Epidermal melanocyte (primary cell): ENCODE data around the gene ADA.
"Not testable (repeated sequence)": the region's sequence is repeated elsewhere in the genome, so short reads cannot be mapped to it uniquely, and the experiment has no call there.

Source experiments
- DNase-seq: peaks from one replicate; pipeline ENCODE4 v3.0.0; 2011; ENCODE audit warnings: low spot score; ENCODE audit not compliant: insufficient read length

The ADA gene

DNA sequence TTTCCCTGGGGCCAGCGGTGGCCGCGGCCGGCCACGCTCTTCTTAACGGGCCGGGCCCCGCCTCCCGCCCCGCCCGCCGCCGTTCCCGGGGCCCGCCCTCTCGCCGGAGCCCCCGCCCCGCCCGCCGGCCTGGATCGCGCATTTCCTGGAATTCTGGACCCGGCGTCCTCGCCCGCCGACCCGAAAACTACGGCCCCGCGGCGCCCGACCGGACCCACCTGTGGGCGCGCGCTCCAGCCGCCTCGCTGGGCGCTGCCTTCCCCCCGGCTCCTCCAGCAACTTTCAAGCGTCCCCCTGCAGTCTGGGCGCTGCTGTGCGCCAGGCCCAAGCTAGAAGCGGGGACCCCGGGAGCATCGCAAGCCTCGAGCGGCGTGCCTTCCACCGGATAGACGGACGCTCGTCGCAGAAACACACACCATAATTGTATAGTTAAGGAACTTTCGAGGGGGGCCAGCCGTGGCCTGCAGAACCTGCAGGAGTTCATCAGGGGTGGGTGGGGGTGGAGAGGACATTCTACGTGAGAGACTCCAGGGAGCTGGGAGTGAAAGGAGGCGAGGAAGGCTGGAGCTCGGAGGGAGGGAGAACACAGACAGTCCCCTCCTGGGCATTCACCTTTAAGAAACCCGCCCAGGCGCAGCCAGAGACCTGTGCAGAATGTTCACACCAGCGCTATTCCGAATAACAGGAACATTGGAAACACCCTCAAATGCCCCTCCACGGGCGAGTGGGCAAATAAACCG is at the start of gene ADA:
Gene ADA (minus strand): TSS at position 16 of the 740 bp plus-strand sequence. CDS start 92 bp downstream, outside the sequence.
- DNase-seq: no peak

DNA sequence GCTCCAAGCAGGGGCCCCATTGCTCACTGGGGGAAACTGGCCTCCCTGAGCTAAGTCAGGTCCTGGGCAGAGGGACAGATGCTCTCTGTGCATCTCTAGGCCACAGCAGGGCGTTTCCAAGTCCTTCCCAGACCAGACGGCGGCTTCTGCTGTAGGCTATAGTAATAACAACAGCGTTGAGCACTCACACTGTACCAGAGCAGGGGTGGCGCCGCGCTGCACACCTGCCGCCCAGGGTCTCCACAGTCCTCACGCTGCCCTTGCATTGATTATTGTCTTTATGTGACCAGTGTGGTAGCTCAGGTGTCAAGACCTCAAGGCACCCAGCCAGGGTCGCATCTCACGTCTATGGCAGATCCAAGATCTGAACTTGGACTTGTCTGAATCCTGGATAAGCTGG is 48.8 kb upstream of the ADA start:
- no peak for DNase-seq

DNA sequence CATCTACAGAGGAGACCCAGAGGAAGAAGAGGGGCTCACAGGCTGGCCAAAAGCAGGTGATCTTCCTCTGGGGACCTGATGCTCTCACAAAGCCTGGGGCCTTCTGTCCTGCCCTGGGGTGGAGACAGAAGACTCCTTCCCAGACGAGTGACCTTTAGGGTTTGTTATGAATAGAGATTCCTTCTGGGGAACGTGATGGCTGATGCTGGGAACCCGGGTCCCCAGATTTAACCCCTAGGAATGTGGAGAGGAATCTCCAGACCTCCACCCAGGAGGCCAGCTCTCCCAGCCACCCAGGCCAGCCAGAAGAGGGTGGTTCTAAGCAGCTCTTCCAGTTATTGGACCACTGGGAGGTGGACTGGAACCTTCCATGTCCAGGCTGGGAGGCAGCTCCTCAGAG is 46.9 kb upstream of the ADA start:
- no peak for DNase-seq

DNA sequence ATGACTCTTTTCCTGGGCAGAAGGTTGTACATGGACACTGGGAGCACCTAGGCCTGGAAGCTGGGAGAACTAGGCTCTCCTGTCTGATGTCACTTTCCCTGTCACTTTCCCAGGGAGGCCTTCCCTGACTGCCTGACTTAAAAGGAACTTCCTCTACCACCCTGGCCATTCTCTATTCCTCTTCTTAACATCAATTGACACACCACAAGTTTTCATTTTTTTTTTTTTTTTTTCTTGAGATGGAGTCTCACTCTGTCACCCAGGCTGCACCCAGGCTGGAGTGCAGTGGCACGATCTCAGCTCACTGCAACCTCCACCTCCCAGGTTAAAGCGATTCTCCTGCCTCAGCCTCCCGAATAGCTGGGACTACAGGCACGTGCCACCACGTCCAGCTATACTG is 45.5 kb upstream of the ADA start:
- DNase-seq: not testable (repeated sequence)

DNA sequence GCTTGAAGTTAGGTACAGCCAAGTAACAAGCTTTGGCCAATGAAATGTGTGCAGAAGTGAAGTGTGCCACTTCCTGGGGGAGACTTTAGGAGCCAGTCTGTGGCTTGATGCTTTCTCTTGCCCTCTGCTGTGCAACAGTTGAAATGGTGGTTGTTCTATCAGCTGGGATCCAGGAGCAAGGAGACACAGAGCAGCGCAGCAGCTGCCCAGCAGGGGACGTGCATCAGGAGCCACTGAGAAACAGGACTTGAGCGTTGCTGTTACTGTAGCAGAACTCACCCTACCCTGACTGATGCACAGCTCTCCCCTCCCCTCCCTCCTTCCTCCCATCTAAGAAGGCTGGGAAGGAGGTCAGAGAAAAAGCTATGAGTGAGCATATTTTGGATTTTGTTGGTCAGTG is 44.8 kb upstream of the ADA start:
- no peak for DNase-seq

DNA sequence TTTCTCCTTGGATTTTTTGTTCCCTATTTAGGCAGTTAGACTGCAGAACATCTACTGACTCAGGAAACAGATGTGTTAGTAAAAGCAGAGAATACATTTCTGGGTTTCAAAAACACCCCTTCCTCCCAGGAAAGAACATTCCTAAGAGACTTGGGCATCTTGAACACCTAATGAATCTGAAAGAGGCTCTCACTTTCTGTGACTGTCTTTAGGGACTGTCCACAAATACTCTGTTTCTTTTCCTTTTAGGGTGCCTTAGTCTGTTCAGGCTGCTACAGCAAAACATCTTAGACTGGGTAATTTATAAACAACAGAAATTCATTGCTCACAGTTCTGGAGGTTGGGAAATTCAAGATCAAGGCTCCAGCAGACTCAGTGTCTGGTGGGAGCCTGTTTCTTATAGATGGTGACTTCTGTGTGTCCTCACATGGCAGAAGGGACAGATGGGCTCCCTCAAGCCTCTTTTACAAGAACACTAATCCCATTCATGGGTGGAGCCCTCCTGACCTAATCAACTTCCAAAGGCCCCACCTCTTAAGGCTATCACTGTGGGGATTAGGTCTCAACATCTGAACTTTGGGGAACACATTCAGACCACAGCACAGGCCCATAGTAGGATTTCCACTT is 44.3 kb upstream of the ADA start:
- no peak for DNase-seq

DNA sequence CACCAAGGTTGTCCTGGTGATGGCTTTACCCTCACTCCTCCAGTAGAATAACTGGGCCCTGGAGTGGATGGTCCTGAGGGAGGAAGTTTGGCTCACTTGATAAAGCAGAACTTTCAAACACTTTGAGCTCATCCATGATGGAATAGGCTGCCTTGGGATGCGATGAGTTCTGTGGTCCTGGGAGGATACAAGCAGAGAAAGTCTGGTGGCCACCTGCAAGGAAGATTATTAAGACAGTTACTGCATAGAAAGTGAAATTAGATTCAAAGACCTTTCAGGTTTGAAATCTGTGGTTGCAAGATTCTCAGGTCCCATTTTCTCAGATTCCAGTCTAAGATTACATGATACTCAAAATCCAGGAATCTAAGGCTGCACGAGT is 43.8 kb upstream of the ADA start:
- DNase-seq: no peak

DNA sequence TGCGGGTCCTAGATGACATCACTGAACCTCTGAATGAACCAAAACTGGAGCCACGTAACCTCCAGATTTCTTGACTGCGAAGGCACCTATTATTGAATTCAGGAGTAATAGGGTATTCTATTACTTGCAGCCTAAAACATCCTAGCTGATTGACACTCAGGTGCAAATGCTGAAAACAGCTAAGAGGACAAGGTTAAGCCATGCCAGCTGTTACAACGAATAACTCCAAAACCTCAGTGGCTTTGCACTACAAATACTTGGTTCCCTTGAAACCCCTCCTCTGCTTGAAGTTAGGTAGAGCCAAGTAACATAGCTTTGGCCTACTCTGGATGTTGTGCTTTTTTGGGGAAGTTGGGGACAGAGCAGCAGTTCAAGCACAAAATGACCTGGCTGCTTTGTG is 42.7 kb upstream of the ADA start:
- no peak for DNase-seq

DNA sequence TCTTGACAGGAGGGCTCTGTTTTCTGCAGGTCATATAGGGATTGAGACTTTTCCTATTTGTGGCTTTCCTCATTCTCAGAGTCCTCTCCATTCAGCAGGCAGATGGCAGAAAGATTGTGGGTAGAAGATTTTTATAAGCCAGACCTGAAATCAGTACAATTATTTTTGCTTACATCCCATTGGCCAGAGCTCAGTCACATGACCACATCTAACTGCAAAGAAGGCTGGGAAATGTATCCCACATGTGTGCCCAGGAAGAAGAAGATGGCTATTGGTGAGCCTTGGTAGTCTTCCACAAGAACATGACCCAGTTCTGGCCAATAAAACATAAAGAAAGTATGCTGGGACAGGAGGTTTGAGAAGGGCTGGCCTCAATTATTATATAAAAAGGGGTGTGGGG is 42.1 kb upstream of the ADA start:
- DNase-seq: no peak

DNA sequence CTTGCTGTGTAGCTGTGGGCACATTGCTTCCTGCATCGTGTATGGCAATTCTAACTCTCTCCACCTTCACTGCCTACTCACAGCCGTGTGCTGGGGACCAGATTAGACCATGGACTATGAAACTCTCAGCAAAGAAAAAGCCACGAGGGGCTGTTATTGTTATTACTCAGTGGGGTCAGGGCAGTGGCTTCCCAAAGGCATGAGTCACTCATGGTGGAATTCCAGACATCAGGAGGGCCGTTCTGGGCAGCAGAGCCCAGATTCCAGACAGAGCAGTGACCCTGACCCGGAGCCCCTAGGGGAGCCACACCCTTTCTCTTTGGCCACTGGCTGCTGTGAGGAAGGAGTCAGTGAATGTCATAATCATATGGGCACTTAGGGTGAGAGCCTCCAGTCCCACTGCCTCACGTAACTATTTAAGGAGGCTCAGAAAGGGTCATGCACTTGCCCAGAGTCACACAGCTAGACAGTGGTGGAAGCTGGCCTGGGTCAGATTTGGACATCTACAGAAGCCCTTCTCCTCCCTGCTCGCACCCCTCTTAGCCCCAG is 41.5 kb upstream of the ADA start:
- DNase-seq: peak; percentile 61

DNA sequence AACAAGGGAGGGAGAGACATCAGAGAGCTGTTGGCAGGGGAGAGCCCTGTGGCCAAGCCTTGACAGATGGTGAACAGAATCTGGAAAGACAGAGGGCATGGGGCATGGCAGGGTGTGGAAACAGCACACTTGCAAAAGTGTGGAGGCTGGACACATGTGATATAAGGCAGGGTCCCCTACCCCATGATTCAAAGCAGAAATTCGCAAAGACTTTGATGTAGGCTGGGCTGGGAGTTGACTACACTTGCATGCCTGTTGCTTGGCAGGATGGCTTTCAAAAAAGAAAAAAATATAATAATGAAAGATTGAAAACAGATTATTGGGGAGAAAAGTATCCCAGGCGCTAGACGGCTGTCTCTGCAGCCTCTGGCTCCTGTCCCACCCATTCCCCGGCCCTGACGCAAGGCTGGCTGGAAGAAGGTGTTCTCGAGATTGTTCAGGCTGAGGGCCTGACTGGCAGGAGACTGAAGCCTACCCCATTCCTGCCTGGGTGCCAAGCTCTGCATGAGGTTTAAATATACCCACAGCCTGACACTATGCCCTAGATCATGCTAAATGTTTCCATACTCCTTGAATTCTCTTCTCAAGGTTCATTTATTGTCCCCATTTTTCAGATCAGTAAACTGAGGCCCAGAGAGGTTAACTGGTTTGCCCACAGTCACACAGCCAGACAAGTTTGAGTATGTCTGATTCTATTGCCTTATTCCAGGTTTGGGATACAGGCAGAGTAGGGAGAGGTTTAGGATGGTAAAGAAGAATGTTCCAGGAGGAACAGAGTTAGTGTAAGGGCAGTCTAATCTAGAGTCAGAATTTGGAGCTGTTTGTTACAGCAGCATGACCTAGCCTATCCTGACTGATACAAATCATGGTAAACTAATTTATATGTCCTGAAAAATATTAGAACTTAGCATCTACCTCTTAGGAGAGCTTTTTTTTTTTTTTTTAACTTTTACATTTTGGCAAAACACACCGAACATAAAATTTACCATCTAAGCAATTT is 40.2 kb upstream of the ADA start:
- DNase-seq: no peak

DNA sequence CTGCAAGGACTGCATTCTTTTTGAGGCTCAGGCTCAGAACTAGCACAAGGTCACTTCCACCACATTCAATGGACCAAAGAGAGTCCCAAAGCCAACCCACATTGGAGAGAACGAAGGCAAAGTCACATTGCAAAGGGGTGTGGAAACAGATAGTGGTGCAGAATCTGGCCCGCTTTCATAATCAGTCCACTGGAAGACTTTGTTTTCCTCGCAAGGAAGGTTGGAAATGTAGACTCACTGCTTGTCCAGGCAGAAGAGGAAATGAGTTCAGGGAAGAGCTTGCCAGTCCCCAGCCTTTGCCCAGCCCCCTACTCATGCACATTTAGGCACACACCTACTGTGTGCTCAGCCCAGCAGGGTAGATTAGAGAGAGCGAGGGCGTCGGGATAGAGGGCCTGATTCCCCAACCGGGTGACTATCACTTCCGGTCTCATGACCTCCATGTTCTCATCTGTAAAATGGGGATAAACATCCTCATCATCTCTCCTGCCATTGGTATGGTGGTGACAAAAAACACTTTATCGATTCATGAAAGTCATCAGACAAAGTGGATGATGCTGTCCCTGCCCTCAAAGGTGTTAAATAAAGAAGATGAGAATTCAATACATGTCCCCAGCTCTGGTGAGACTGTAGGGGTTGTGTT is 39.4 kb upstream of the ADA start:
- no peak for DNase-seq

DNA sequence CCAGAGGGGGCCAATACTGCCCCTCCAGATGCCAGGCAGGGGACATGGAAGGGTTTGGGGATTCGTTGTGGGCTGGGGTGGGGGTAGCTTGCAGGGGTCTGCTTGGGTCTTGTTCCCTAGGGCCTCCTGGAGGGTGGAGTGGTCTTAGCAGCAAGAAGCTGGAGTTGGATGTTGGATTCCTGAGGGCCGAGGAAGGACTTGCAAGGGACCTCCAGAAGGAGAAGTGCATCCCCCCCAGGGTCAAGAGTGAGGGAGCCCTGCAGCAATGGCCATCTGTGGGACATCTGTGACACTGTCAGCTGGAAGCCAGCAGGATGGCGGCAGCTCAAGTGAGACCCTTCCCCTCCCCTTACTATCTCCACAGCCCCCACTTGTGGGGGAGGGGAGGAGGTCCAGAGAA is 38.3 kb upstream of the ADA start:
- DNase-seq: no peak

DNA sequence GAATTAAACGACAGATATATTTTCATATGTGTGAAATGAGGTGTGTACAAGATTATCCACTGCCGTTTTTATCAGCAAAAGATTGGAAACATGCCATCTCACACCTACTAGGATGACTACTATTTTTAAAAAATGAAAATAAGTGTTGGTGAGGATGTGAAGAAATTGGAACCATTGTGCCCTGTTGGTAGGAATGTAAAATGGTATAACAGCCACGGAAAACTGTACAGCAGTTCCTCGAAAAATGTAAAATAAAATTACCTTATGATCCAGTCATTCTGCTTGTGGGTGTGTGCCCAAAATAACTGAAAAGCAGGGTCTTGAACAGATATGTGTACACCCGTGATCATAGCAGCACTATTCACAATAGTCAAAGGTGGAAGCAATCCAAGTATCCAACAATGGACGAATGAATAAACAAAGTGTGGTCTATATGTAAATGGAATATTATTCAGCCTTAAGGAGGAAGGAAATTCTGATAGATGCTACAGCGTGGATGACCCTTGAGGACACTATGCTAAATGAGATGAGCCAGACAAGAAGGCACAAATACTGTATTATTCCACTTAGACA is 36.6 kb upstream of the ADA start:
- no peak for DNase-seq

DNA sequence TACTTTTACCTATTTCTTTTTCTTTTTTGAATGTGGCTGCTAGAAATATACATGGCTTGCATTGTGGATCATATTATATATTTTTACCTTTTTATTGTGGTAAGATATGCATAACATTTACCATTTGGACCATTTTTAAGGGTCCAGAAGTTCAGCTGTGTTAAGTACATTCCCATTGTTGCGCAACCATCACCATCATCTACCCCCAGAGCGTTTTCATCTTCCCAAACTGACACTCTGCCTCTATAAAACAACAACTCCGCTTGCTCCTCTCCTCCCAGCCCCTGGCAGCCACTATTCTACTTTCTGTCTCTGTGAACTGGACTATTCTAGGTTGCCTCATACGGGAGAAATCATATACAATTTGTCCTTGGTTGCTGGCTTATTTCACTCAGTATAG is 35.4 kb upstream of the ADA start:
- no peak for DNase-seq

DNA sequence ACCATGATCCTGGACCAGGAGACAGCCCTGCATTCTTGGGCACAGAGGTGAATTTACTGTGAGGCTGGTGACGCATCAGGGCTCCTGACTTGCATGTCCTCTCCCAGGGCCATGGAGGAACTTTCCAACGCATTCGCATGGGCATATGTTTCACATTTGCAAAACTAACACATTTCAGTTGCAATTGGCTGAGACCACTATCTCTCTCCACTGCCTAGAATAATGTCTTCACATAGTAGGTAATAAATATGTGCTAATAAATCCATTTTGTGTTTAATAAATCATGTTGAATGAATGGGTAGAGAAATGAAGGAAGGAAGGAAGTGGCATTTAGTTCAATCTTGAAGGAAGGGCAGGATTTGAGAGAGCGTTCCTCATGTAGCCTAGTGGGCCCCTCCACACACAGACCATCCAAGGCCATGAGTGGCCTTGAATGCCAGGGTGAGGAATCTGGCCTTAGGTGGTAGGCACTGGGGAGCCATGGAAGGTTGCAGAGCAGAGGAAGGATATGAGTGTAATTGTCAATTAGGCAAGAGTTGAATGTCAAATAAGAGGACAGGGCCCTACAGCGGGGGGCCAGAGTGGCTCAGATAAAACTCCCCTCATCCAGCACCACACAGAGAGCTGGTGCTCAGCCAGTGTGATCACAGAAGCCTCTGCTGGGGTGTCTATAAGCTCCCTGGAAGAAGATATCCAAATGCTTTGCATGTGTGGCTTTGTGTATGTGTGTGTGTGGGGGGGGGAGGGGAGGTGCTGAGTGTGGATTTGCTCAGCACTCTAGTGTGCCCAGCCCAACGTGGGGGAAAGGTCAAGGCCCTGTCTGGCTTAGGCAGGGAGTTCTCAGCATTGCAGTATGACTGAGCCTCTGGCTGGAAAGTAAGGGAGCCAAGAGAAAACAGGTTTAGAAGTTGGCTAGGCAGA is 32.8 kb upstream of the ADA start:
- DNase-seq: no peak

DNA sequence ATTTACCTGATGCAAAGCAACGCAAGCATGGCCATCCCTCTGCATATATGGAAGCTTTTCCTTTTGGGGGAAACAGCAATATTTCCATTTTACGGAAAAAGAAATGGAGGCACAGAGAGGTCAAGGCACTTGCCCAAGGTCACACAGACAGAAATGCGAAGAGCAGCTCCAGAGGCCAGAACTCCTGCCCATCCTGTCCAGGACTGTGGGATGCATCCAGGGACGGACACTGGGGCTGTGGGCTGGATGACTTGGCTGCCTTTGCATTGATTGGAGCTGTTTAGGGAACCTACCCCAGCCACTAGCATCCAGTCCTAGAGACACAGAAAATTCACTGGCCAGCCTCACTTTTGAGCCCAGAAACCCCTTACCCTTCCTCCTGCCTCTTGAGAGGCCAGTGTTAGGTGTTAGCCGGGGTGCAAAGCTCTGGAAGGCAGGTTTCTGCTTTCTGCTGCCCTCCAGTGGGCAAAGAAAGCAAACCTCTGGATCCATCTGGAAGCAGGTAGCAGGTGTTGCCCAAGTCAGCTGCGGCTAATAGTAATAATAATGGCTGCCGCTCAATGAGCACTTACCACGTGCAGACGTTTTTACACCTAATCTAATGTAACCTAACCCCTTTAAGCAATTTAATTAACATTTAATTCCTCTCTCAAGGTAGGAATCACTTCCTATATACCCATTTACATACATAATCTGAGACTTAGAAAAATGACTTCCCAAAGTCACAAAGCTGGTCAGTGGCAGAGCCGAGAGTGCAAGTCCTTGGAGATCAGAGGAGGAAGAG is 32.0 kb upstream of the ADA start:
- no peak for DNase-seq

DNA sequence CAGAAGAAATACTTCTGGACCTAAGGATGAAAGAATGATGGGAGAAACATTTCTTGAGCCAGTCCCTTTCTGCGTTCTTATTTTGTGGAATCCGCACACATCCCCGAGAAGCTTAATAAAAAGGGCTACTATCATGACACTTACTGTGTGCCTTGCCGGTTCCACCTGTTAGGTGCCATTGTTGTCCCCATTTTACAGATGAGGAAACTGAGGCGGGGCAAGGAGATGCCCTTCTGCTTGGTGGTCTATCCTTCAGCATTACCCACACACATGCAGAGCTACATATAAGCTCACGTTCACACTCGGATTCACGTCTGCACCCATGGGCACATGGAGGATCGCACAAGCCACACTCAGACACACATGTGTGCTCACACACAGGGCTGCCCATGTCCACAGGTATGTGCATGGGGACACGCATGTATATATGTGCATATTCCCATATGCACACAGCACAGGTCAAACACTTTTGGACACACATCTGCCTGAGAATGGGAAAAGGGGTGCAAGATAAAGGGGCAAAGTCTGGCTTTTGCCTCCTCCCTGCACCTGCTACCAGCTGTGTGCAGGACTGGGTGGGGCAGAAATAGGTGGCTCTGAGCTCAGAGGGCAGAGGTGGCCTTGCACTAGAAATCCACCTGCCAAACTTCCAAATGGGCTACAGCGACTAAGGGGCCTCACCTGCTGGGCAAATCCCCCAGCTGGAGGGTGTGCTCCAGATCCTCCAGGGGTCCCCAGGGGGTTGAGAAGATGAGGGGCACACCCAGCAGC is 30.5 kb upstream of the ADA start:
- no peak for DNase-seq
